ENCODE data around the gene HBA1.

The HBA1 gene

DNA sequence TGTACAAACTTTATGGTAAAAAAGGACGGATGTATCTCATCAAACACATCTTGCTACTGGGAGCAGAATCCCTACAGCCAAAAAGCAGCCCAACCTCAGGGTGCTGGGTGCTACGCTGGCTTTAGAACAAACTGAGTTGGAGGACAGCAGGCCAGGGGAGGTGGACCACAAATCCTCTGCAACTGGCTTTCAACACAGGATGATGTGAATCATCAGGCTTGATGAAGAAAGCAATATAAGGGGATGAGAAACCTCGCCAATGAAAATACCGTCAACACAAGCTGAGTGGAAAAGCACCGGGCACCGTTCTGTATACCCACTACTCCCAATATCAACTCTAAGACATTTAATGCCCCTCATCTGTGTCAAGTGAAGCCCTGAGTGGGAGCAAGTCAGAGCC, 18.0 kb downstream of the HBA1 start:
- TF ChIP-seq TCF12 (IDR thresholded peaks at IDR 0.05; ENCODE audit: low read depth), result no peak
- no peak for TF ChIP-seq YY1 (IDR thresholded peaks at IDR 0.05; ENCODE audit: low read depth)
- TF ChIP-seq EP300 (IDR thresholded peaks at IDR 0.05; ENCODE audit: borderline replicate concordance), result no peak
- TF ChIP-seq NFIC (IDR thresholded peaks at IDR 0.05), result no peak
- no peak for TF ChIP-seq CREB1 (IDR thresholded peaks at IDR 0.05; ENCODE audit: low read depth)
- TF ChIP-seq EGR1 (IDR thresholded peaks at IDR 0.05), result no peak
- TF ChIP-seq, protein P1, sequence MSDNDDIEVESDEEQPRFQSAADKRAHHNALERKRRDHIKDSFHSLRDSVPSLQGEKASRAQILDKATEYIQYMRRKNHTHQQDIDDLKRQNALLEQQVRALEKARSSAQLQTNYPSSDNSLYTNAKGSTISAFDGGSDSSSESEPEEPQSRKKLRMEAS (IDR thresholded peaks at IDR 0.05), result no peak
- TF ChIP-seq, protein P2, sequence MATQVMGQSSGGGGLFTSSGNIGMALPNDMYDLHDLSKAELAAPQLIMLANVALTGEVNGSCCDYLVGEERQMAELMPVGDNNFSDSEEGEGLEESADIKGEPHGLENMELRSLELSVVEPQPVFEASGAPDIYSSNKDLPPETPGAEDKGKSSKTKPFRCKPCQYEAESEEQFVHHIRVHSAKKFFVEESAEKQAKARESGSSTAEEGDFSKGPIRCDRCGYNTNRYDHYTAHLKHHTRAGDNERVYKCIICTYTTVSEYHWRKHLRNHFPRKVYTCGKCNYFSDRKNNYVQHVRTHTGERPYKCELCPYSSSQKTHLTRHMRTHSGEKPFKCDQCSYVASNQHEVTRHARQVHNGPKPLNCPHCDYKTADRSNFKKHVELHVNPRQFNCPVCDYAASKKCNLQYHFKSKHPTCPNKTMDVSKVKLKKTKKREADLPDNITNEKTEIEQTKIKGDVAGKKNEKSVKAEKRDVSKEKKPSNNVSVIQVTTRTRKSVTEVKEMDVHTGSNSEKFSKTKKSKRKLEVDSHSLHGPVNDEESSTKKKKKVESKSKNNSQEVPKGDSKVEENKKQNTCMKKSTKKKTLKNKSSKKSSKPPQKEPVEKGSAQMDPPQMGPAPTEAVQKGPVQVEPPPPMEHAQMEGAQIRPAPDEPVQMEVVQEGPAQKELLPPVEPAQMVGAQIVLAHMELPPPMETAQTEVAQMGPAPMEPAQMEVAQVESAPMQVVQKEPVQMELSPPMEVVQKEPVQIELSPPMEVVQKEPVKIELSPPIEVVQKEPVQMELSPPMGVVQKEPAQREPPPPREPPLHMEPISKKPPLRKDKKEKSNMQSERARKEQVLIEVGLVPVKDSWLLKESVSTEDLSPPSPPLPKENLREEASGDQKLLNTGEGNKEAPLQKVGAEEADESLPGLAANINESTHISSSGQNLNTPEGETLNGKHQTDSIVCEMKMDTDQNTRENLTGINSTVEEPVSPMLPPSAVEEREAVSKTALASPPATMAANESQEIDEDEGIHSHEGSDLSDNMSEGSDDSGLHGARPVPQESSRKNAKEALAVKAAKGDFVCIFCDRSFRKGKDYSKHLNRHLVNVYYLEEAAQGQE (IDR thresholded peaks at IDR 0.05; ENCODE audit: low read depth), result no peak
- TF ChIP-seq CEBPB (IDR thresholded peaks at IDR 0.05), result no peak
- TF ChIP-seq, protein P3, sequence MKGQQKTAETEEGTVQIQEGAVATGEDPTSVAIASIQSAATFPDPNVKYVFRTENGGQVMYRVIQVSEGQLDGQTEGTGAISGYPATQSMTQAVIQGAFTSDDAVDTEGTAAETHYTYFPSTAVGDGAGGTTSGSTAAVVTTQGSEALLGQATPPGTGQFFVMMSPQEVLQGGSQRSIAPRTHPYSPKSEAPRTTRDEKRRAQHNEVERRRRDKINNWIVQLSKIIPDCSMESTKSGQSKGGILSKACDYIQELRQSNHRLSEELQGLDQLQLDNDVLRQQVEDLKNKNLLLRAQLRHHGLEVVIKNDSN (IDR thresholded peaks at IDR 0.05), result no peak
- TF ChIP-seq FOXM1 (IDR thresholded peaks at IDR 0.05; ENCODE audit: borderline replicate concordance, low read depth), result no peak
- TF ChIP-seq RAD21 (IDR thresholded peaks at IDR 0.05; ENCODE audit: low read depth), result no peak

DNA sequence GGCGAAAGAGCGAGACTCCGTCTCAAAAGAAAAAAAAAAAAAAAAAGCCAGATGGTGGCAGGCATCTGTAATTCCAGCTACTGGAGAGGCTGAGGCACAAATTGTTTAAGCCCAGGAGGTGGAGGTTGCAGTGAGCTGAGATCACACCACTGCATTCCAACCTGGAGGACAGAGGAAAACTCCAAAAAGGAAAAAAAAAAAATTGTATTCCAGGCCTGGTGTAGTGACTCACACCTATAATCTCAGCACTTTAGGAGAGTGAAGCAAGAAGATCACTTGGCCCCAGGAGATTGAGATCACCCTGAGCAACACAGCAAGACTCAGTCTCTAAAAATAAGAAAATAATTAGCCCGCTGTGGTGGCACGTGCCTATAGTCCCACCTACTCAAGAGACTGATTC, 23.9 kb downstream of the HBA1 start:
- TF ChIP-seq ZBTB7A (IDR thresholded peaks at IDR 0.05; ENCODE audit: low read depth) (no peak), EP300 (IDR thresholded peaks at IDR 0.05; ENCODE audit: borderline replicate concordance) (no peak), TEAD4 (IDR thresholded peaks at IDR 0.05) (no peak), CEBPB (IDR thresholded peaks at IDR 0.05) (no peak), NFIC (IDR thresholded peaks at IDR 0.05) (no peak), FOXM1 (IDR thresholded peaks at IDR 0.05; ENCODE audit: borderline replicate concordance, low read depth) (no peak), TCF12 (IDR thresholded peaks at IDR 0.05; ENCODE audit: low read depth) (no peak), RAD21 (IDR thresholded peaks at IDR 0.05; ENCODE audit: low read depth) (no peak), EGR1 (IDR thresholded peaks at IDR 0.05) (no peak), YY1 (IDR thresholded peaks at IDR 0.05; ENCODE audit: low read depth) (no peak), CREB1 (IDR thresholded peaks at IDR 0.05; ENCODE audit: low read depth) (no peak), TAF1 (IDR thresholded peaks at IDR 0.05; ENCODE audit: low read depth) (no peak)
- TF ChIP-seq, protein P1 (IDR thresholded peaks at IDR 0.05), result no peak
- TF ChIP-seq, protein P2 (IDR thresholded peaks at IDR 0.05; ENCODE audit: low read depth), result no peak
- TF ChIP-seq, protein P3 (IDR thresholded peaks at IDR 0.05), result no peak

DNA sequence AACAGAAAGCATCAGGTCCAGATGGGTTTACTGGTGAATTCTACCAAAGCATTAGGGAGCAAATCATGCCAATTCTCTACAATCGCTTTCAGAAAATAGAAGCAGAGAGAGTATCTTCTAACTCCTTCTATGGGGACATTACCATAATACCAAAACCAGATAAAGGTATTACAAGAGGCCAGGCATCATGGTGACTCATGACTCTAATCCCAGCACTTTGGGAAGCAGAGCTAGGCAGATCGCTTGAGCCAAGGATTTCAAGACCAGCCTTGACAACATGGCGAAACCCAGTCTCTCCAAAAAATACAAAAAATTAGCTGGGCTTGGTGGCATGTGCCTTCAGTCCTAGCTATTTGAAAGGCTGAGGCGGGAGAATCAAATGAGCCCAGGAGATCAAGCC, 26.8 kb downstream of the HBA1 start:
- TF ChIP-seq EP300 (IDR thresholded peaks at IDR 0.05; ENCODE audit: borderline replicate concordance) (no peak), CREB1 (IDR thresholded peaks at IDR 0.05; ENCODE audit: low read depth) (no peak), YY1 (IDR thresholded peaks at IDR 0.05; ENCODE audit: low read depth) (no peak), EGR1 (IDR thresholded peaks at IDR 0.05) (no peak)
- TF ChIP-seq, protein P1 (IDR thresholded peaks at IDR 0.05), result no peak
- TF ChIP-seq, protein P2 (IDR thresholded peaks at IDR 0.05; ENCODE audit: low read depth), result no peak

DNA sequence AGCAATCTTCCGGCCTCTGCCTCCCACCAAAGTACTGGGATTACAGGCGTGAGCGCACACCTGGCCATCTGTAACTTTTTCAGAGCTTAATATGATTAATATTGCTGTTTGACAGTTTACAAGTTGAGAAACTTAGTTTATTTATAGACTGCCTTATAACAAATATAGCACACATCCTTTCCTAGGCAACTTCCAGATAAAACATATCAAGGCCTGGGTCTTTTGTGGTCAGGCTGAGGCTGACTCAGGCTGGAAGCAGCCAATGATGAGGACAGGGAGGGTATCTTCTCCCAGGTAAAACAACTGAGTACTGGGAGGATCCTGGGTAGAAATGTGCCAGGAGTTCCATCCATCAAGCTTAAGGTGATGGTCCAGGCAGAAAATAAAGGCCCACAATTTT, 36.5 kb downstream of the HBA1 start:
- TF ChIP-seq YY1 (IDR thresholded peaks at IDR 0.05; ENCODE audit: low read depth), result no peak
- TF ChIP-seq CEBPB (IDR thresholded peaks at IDR 0.05), result no peak
- TF ChIP-seq RAD21 (IDR thresholded peaks at IDR 0.05; ENCODE audit: low read depth), result no peak
- TF ChIP-seq, protein P2 (IDR thresholded peaks at IDR 0.05; ENCODE audit: low read depth), result no peak
- no peak for TF ChIP-seq CREB1 (IDR thresholded peaks at IDR 0.05; ENCODE audit: low read depth)
- no peak for TF ChIP-seq TEAD4 (IDR thresholded peaks at IDR 0.05)
- TF ChIP-seq ZBTB7A (IDR thresholded peaks at IDR 0.05; ENCODE audit: low read depth), result no peak
- TF ChIP-seq TAF1 (IDR thresholded peaks at IDR 0.05; ENCODE audit: low read depth), result no peak
- TF ChIP-seq TCF12 (IDR thresholded peaks at IDR 0.05; ENCODE audit: low read depth), result no peak
- no peak for TF ChIP-seq NFIC (IDR thresholded peaks at IDR 0.05)
- TF ChIP-seq EP300 (IDR thresholded peaks at IDR 0.05; ENCODE audit: borderline replicate concordance), result no peak
- no peak for TF ChIP-seq FOXM1 (IDR thresholded peaks at IDR 0.05; ENCODE audit: borderline replicate concordance, low read depth)
- TF ChIP-seq, protein P3 (IDR thresholded peaks at IDR 0.05), result no peak
- TF ChIP-seq, protein P1 (IDR thresholded peaks at IDR 0.05), result no peak
- TF ChIP-seq EGR1 (IDR thresholded peaks at IDR 0.05), result no peak
